ENCODE data around the gene NOXO1. TPM values are rescaled to one million over a fixed set of nuclear protein-coding genes. Genes with fewer than 3 reads are reported as not detected.

The NOXO1 gene
- polyA plus RNA-seq, 1 of the 3 experiments (the other 2 are of a cell fraction) = 0.21 TPM

DNA sequence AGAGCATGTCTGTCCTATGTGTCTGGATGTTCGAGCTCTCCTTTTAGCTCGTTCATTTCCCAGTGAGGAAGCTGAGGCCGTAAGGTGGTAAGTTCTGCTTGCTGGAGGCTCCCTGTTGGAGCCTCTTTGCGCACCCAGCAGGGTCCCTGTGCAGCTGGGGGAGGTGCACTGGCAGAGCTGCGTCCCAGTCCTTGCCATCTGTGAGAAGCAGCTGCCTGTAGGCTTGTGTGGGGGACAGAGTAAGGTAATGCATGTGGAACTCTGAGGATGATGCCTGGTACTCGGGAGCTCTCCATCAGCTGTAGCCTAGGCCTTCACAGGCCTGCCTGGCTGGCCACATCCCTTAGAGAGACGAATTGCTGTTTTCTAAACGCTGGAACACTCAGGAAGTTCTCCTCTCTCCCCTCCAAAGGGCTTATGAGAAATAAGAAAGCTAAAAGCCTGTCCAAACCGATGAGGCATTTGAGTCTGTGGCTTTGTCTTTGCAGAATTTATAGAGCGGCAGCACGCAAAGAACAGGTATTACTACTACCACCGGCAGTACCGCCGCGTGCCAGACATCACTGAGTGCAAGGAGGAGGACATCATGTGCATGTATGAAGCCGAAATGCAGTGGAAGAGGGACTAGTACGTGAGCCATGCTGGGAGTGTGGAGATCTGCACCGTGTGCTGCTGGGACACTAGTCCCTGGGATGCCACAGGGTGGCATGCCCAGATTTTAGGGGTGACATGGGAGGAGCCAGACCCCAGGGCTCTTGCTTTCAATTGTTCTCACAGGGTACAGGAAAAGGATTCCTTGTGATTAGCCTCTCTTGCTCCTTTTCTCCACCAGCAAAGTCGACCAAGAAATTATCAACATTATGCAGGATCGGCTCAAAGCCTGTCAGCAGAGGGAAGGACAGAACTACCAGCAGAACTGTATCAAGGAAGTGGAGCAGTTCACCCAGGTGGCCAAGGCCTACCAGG, 20.3 kb downstream of the NOXO1 start:
- Histone ChIP-seq H3K79me2 (ENCODE audit: insufficient read depth) (peaks cover 61% of the 10 kb centered on the region), H3K9me2 (no peaks in the 10 kb centered on the region), H3F3A (replicated peaks; ENCODE audit: insufficient read depth) (peaks cover 36% of the 10 kb centered on the region), H3K4me2 (peak overlapping the region; percentile 76), H2AFZ (ENCODE audit: low read depth) (no peak overlapping the region), H3K9ac (peak overlapping the region; percentile 89; the same call in 1 of the 2 replicates), H3K27me3 (ENCODE audit: insufficient read depth) (no peaks in the 10 kb centered on the region), H3K4me3 (ENCODE audit: low read depth in 2 of 2, low read length in 1 of 2) (peak overlapping the region; percentile 58 to 86), H3K4me1 (ENCODE audit: control insufficient read depth in 1 of 2, insufficient read depth in 2 of 2, low read depth in 1 of 2, low read length in 1 of 2) (peaks cover 0 to 46% of the 10 kb centered on the region in 2 experiments; a peak in 1 of 4 replicates), H3K36me3 (replicated peaks in 1 of 2; ENCODE audit: control insufficient read depth in 1 of 2, insufficient read depth in 2 of 2, low read length in 1 of 2) (peaks cover 19 to 24% of the 10 kb centered on the region in 2 experiments), H3K27ac (ENCODE audit: low read depth in 2 of 2, low read length in 1 of 2) (peak overlapping the region; percentile 28 to 67), H3K9me3 (no peaks in the 10 kb centered on the region), H4K20me1 (ENCODE audit: insufficient read depth) (peaks cover 38% of the 10 kb centered on the region)
- no peak for DNase-seq
- WGBS (ENCODE audit: low lambda C conversion rate) = 31% methylated on average over 18 of the region's 20 CpGs
- CTCF ChIA-PET = interaction anchor here (0.8 to 1.8 kb wide), 5 partner anchors 31 to 97 kb away, joined by 3 to 6 read pairs (median 4); partner anchors contain the start of gene MEIOB
- TF ChIP-seq TCF12 (IDR thresholded peaks at IDR 0.05) (0 out of 2 replicates have a peak, but pooled peaks have one; percentile 5), POLR2AphosphoS5 (IDR thresholded peaks at IDR 0.05; ENCODE audit: low read depth, low read length) (peak; percentile 82), CHD2 (IDR thresholded peaks at IDR 0.05; ENCODE audit: low read length, partially characterized antibody) (peak; percentile 49), MEF2A (IDR thresholded peaks at IDR 0.05; ENCODE audit: borderline replicate concordance, low read depth) (no peak), RFX5 (IDR thresholded peaks at IDR 0.05; ENCODE audit: low read length) (no peak), FOXM1 (IDR thresholded peaks at IDR 0.05; ENCODE audit: low read depth) (no peak), SIN3A (IDR thresholded peaks at IDR 0.05; ENCODE audit: borderline replicate concordance, low read depth, low read length) (peak; percentile 83), JUND (IDR thresholded peaks at IDR 0.05) (peak; percentile 15; the same call in 1 of the 2 replicates), TEAD4 (IDR thresholded peaks at IDR 0.05; ENCODE audit: borderline replicate concordance, insufficient read depth) (no peak), FOXJ3 (CRISPR knock-in tag; IDR thresholded peaks at IDR 0.05) (no peak), MXI1 (IDR thresholded peaks at IDR 0.05; ENCODE audit: low read depth, low read length) (no peak)
- TF ChIP-seq, protein P1, sequence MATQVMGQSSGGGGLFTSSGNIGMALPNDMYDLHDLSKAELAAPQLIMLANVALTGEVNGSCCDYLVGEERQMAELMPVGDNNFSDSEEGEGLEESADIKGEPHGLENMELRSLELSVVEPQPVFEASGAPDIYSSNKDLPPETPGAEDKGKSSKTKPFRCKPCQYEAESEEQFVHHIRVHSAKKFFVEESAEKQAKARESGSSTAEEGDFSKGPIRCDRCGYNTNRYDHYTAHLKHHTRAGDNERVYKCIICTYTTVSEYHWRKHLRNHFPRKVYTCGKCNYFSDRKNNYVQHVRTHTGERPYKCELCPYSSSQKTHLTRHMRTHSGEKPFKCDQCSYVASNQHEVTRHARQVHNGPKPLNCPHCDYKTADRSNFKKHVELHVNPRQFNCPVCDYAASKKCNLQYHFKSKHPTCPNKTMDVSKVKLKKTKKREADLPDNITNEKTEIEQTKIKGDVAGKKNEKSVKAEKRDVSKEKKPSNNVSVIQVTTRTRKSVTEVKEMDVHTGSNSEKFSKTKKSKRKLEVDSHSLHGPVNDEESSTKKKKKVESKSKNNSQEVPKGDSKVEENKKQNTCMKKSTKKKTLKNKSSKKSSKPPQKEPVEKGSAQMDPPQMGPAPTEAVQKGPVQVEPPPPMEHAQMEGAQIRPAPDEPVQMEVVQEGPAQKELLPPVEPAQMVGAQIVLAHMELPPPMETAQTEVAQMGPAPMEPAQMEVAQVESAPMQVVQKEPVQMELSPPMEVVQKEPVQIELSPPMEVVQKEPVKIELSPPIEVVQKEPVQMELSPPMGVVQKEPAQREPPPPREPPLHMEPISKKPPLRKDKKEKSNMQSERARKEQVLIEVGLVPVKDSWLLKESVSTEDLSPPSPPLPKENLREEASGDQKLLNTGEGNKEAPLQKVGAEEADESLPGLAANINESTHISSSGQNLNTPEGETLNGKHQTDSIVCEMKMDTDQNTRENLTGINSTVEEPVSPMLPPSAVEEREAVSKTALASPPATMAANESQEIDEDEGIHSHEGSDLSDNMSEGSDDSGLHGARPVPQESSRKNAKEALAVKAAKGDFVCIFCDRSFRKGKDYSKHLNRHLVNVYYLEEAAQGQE (IDR thresholded peaks at IDR 0.05; ENCODE audit: low read depth, low read length) = 0 out of 2 replicates have a peak, but pooled peaks have one; percentile 10
- TF ChIP-seq, protein P2, sequence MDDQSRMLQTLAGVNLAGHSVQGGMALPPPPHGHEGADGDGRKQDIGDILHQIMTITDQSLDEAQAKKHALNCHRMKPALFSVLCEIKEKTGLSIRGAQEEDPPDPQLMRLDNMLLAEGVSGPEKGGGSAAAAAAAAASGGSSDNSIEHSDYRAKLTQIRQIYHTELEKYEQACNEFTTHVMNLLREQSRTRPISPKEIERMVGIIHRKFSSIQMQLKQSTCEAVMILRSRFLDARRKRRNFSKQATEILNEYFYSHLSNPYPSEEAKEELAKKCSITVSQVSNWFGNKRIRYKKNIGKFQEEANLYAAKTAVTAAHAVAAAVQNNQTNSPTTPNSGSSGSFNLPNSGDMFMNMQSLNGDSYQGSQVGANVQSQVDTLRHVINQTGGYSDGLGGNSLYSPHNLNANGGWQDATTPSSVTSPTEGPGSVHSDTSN (IDR thresholded peaks at IDR 0.05) = peak; percentile 49; the same call in 1 of the 2 replicates
- TF ChIP-seq, protein P3, sequence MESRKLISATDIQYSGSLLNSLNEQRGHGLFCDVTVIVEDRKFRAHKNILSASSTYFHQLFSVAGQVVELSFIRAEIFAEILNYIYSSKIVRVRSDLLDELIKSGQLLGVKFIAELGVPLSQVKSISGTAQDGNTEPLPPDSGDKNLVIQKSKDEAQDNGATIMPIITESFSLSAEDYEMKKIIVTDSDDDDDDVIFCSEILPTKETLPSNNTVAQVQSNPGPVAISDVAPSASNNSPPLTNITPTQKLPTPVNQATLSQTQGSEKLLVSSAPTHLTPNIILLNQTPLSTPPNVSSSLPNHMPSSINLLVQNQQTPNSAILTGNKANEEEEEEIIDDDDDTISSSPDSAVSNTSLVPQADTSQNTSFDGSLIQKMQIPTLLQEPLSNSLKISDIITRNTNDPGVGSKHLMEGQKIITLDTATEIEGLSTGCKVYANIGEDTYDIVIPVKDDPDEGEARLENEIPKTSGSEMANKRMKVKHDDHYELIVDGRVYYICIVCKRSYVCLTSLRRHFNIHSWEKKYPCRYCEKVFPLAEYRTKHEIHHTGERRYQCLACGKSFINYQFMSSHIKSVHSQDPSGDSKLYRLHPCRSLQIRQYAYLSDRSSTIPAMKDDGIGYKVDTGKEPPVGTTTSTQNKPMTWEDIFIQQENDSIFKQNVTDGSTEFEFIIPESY (IDR thresholded peaks at IDR 0.05; ENCODE audit: borderline replicate concordance, low read depth) = 0 out of 2 replicates have a peak, but pooled peaks have one; percentile 28
- POLR2A ChIA-PET = interaction anchor here (0.7 to 2.6 kb wide), 5 partner anchors 10 to 86 kb away, joined by 3 to 10 read pairs (median 5); partner anchors contain the start of genes MSRB1, NTHL1 and TSC2
